ENCODE measurements around the gene KIAA1143.

- TF ChIP-seq EZH2 (IDR thresholded peaks at IDR 0.05) = no peak
- TF ChIP-seq POLR2AphosphoS5 (IDR thresholded peaks at IDR 0.05; ENCODE audit: borderline replicate concordance, low read depth, low read length) = no peak
- no peak for TF ChIP-seq FOXP2 (optimal IDR thresholded peaks at IDR 0.05; ENCODE audit: control extremely low read depth, extremely low read length, insufficient read depth)
These were observed 357 bp downstream of the KIAA1143 start for GRCh38 chr3:44761101-44761423.

Measured in SK-N-MC (cell line).